Measurements from ENCODE around the gene FRMD4A. TPM values are rescaled to one million over a fixed set of nuclear protein-coding genes. Genes with fewer than 3 reads are reported as not detected.

Gene FRMD4A
- total and polyA plus RNA-seq, 10 of the 15 experiments (the other 5 are each of a cell fraction or from before 2014, with no cell fraction given) = 17.8 to 75.2 (median 39.1) TPM

DNA sequence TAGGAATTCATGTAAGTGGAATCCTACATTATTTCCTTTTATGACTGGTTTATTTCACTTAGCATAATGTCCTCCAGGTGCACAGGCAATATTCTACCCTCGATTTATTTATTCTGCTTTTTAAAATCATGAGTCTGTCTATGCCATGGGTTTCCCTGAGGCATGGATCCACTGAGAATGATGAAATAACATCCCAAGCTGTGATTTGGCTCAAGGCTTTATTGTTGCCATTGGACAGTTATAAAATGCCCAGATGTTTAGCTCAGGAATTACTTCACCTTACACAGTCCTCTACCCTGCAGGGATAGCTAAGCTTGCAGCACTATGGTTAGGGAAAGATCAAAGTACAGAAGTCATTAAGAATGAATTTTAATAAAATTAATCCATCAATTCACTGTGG lies 219.5 kb downstream of the FRMD4A start:
- H3K27me3 ChIP-seq (replicated peaks in 1 of 2; ENCODE audit: control insufficient read depth in 2 of 2, insufficient read depth in 2 of 2, low read length in 1 of 2) = no peaks in the 10 kb centered on the region; a peak in 1 of 4 replicates
- no peak overlapping the region for H2AFZ ChIP-seq (ENCODE audit: control insufficient read depth, low read depth, low read length)
- RAD21 ChIA-PET (ENCODE audit: unreplicated experiment) = no interaction called here
- no TSS peak for BruUV-seq (replicated peaks)
- DNase-seq (ENCODE audit: low read depth, low spot score) (no peak), ATAC-seq (no peak), FAIRE-seq (no peak)
- intact Hi-C loops (cut with micrococcal nuclease; ENCODE audit: unreplicated experiment) = no loop called here
- H3K4me3 ChIP-seq = no peak overlapping the region
- WGBS (ENCODE audit: insufficient coverage, insufficient replicate concordance, low lambda C conversion rate, missing lambda C conversion rate) = 0% methylated on average over 1 of the region's 1 CpG
- in situ Hi-C loops (cut with MboI) = no loop called here
- H3K4me2 ChIP-seq (ENCODE audit: control insufficient read depth, insufficient read depth) = no peak overlapping the region
- POLR2A ChIA-PET = no interaction called here
- no peak overlapping the region for H3K27ac ChIP-seq (ENCODE audit: control insufficient read depth, insufficient read depth)
- no peaks in the 10 kb centered on the region for H3K4me1 ChIP-seq (ENCODE audit: control insufficient read depth, insufficient read depth, low read length)
- no peaks in the 10 kb centered on the region for H4K20me1 ChIP-seq (ENCODE audit: control insufficient read depth, insufficient read depth)
- CTCF ChIA-PET = no interaction called here
- no peak overlapping the region for H3K9ac ChIP-seq (ENCODE audit: control insufficient read depth, insufficient read depth, low read length)
- H3K36me3 ChIP-seq (ENCODE audit: control insufficient read depth in 2 of 2, insufficient read depth in 2 of 2, low read length in 1 of 2) = no peaks in the 10 kb centered on the region
- no peaks in the 10 kb centered on the region for H3K79me2 ChIP-seq (ENCODE audit: control insufficient read depth, insufficient read depth, low read length)
- no peaks in the 10 kb centered on the region for H3K9me3 ChIP-seq (replicated peaks; ENCODE audit: control insufficient read depth, insufficient read depth, low read length)
- SMC1A ChIA-PET (ENCODE audit: uncharacterized antibody, unreplicated experiment) = no interaction called here
- TF ChIP-seq BACH1 (IDR thresholded peaks at IDR 0.05; ENCODE audit: borderline replicate concordance) (no peak), TAF1 (IDR thresholded peaks at IDR 0.05; ENCODE audit: borderline replicate concordance, low read depth, low read length) (no peak), GATAD2B (conservative IDR thresholded peaks at IDR 0.05; ENCODE audit: low read depth) (no peak), PAX8 (IDR thresholded peaks at IDR 0.05) (no peak), FOS (IDR thresholded peaks at IDR 0.05; ENCODE audit: borderline replicate concordance, extremely low read depth, insufficient read length) (no peak), RBBP5 (conservative IDR thresholded peaks at IDR 0.05) (no peak), CREM (IDR thresholded peaks at IDR 0.05; ENCODE audit: low read depth) (no peak), EED (IDR thresholded peaks at IDR 0.05; ENCODE audit: low read depth) (no peak), BCL11A (IDR thresholded peaks at IDR 0.05; ENCODE audit: low read depth, low read length) (no peak), ATF7 (IDR thresholded peaks at IDR 0.05; ENCODE audit: low read depth) (no peak), SUPT20H (IDR thresholded peaks at IDR 0.05; ENCODE audit: borderline replicate concordance, control insufficient read depth, low read depth, low read length) (no peak), RAD21 (IDR thresholded peaks at IDR 0.05; ENCODE audit: insufficient read depth, low read depth, low read length) (no peak), CREB1 (IDR thresholded peaks at IDR 0.05; ENCODE audit: low read depth) (no peak)
- TF ChIP-seq, protein P1, sequence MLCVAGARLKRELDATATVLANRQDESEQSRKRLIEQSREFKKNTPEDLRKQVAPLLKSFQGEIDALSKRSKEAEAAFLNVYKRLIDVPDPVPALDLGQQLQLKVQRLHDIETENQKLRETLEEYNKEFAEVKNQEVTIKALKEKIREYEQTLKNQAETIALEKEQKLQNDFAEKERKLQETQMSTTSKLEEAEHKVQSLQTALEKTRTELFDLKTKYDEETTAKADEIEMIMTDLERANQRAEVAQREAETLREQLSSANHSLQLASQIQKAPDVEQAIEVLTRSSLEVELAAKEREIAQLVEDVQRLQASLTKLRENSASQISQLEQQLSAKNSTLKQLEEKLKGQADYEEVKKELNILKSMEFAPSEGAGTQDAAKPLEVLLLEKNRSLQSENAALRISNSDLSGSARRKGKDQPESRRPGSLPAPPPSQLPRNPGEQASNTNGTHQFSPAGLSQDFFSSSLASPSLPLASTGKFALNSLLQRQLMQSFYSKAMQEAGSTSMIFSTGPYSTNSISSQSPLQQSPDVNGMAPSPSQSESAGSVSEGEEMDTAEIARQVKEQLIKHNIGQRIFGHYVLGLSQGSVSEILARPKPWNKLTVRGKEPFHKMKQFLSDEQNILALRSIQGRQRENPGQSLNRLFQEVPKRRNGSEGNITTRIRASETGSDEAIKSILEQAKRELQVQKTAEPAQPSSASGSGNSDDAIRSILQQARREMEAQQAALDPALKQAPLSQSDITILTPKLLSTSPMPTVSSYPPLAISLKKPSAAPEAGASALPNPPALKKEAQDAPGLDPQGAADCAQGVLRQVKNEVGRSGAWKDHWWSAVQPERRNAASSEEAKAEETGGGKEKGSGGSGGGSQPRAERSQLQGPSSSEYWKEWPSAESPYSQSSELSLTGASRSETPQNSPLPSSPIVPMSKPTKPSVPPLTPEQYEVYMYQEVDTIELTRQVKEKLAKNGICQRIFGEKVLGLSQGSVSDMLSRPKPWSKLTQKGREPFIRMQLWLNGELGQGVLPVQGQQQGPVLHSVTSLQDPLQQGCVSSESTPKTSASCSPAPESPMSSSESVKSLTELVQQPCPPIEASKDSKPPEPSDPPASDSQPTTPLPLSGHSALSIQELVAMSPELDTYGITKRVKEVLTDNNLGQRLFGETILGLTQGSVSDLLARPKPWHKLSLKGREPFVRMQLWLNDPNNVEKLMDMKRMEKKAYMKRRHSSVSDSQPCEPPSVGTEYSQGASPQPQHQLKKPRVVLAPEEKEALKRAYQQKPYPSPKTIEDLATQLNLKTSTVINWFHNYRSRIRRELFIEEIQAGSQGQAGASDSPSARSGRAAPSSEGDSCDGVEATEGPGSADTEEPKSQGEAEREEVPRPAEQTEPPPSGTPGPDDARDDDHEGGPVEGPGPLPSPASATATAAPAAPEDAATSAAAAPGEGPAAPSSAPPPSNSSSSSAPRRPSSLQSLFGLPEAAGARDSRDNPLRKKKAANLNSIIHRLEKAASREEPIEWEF (IDR thresholded peaks at IDR 0.05; ENCODE audit: insufficient replicate concordance, low read depth, low read length) = no peak
- TF ChIP-seq, protein P2, sequence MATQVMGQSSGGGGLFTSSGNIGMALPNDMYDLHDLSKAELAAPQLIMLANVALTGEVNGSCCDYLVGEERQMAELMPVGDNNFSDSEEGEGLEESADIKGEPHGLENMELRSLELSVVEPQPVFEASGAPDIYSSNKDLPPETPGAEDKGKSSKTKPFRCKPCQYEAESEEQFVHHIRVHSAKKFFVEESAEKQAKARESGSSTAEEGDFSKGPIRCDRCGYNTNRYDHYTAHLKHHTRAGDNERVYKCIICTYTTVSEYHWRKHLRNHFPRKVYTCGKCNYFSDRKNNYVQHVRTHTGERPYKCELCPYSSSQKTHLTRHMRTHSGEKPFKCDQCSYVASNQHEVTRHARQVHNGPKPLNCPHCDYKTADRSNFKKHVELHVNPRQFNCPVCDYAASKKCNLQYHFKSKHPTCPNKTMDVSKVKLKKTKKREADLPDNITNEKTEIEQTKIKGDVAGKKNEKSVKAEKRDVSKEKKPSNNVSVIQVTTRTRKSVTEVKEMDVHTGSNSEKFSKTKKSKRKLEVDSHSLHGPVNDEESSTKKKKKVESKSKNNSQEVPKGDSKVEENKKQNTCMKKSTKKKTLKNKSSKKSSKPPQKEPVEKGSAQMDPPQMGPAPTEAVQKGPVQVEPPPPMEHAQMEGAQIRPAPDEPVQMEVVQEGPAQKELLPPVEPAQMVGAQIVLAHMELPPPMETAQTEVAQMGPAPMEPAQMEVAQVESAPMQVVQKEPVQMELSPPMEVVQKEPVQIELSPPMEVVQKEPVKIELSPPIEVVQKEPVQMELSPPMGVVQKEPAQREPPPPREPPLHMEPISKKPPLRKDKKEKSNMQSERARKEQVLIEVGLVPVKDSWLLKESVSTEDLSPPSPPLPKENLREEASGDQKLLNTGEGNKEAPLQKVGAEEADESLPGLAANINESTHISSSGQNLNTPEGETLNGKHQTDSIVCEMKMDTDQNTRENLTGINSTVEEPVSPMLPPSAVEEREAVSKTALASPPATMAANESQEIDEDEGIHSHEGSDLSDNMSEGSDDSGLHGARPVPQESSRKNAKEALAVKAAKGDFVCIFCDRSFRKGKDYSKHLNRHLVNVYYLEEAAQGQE (IDR thresholded peaks at IDR 0.05; ENCODE audit: low read depth, low read length) = no peak

All from GM12878 (cell line).